Breast epithelium (tissue), 3 donors: ENCODE results near the gene ARNT2.

Experiments
- POLR2A ChIP-seq: fragments of 450-650 bp; IDR thresholded peaks from one replicate; pipeline ENCODE4 v1.6.1; 2016; ENCODE audit warnings: antibody characterized with exemption, mild to moderate bottlenecking, moderate library complexity
- POLR2AphosphoS5 ChIP-seq, 3 donors: sonication (generic); formaldehyde crosslinking; IDR thresholded peaks; one replicate each; pipeline ENCODE4 v1.6.1; 2017; ENCODE audit warnings: antibody characterized with exemption in 3 of 3
- TF ChIP-seq, protein P1 (sequence below), 3 donors: fragments of 450-650 bp; IDR thresholded peaks; one replicate each; pipeline ENCODE4 v1.5.1; 2016 to 2017; ENCODE audit warnings: antibody characterized with exemption in 3 of 3, mild to moderate bottlenecking in 3 of 3, moderate library complexity in 3 of 3

DNA sequence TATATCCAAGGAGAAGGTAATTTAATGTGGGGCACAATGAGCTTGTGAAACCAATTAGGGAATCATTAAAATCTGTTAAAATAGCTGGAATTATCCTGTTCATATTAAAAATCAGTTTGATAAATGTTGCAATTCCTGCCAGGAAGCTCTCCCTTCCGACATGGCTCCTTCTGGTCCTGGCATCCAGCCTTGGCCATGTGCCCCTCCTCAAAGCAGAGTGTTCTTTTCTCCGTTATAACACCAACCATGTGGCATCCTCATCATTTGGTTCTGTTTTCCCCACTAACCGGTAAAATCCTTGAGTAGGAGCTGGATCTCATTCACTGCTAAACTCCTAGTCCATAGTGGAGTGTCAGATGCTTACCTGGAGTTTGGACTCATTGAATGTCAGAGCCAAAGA, 127.2 kb downstream of the ARNT2 start:
- TF ChIP-seq, protein P1, sequence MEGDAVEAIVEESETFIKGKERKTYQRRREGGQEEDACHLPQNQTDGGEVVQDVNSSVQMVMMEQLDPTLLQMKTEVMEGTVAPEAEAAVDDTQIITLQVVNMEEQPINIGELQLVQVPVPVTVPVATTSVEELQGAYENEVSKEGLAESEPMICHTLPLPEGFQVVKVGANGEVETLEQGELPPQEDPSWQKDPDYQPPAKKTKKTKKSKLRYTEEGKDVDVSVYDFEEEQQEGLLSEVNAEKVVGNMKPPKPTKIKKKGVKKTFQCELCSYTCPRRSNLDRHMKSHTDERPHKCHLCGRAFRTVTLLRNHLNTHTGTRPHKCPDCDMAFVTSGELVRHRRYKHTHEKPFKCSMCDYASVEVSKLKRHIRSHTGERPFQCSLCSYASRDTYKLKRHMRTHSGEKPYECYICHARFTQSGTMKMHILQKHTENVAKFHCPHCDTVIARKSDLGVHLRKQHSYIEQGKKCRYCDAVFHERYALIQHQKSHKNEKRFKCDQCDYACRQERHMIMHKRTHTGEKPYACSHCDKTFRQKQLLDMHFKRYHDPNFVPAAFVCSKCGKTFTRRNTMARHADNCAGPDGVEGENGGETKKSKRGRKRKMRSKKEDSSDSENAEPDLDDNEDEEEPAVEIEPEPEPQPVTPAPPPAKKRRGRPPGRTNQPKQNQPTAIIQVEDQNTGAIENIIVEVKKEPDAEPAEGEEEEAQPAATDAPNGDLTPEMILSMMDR (IDR thresholded peaks at IDR 0.05) = no peak
- TF ChIP-seq POLR2AphosphoS5 (IDR thresholded peaks at IDR 0.05) (peak in 1 of 3 donors; percentile 15), POLR2A (no peak)
